Left ventricle myocardium inferior (tissue), 1 donor: ENCODE data around the gene MYLK3. TPM values are rescaled to one million over a fixed set of nuclear protein-coding genes. Genes with fewer than 3 reads are reported as not detected.

Source experiments
- DNase-seq: peaks from one replicate; pipeline ENCODE4 v3.0.0-alpha.2; 2020
- H3K27ac ChIP-seq: fragments of 200-600 bp; replicated peaks from 2 replicates; pipeline ENCODE4 v1.8.0; 2021
- H3K27me3 ChIP-seq: fragments of 200-600 bp; 2 replicates; pipeline ENCODE4 v1.8.0; 2021; ENCODE audit warnings: low read depth
- H3K36me3 ChIP-seq: fragments of 200-600 bp; 2 replicates; pipeline ENCODE4 v1.8.0; 2021
- H3K4me1 ChIP-seq: fragments of 200-600 bp; 2 replicates; pipeline ENCODE4 v1.8.0; 2021
- H3K4me3 ChIP-seq: fragments of 200-600 bp; 2 replicates; pipeline ENCODE4 v1.8.0; 2021; ENCODE audit warnings: mild to moderate bottlenecking, moderate library complexity
- H3K9me3 ChIP-seq: fragments of 200-600 bp; replicated peaks from 2 replicates; pipeline ENCODE4 v1.8.0; 2021
- intact Hi-C: fragments of 100-400 bp; cut with micrococcal nuclease; formaldehyde crosslinking; loops from one replicate; pipeline ENCODE4 v1.11.0; 2022
- total RNA-seq: library from RNA; stranded (reverse); fragmentation: NEBNext Ultra II Directional; extraction: Animal tissue kit (Norgen Biotek cat#: 25700); gene quantifications from one replicate; pipeline ENCODE4 v1.2.1, GENCODE V29; 2021
- TF ChIP-seq, protein P1 (sequence below): fragments of 200-600 bp; IDR thresholded peaks from 2 replicates; pipeline ENCODE4 v1.8.0; 2021; ENCODE audit warnings: antibody characterized with exemption, mild to moderate bottlenecking, borderline replicate concordance
- donor health status: DM: no; HTN: yes; CAD: no; lungs with severe emphysema.

Gene MYLK3
- total RNA-seq, 1 donor from 2014 or later, result 256 TPM

DNA sequence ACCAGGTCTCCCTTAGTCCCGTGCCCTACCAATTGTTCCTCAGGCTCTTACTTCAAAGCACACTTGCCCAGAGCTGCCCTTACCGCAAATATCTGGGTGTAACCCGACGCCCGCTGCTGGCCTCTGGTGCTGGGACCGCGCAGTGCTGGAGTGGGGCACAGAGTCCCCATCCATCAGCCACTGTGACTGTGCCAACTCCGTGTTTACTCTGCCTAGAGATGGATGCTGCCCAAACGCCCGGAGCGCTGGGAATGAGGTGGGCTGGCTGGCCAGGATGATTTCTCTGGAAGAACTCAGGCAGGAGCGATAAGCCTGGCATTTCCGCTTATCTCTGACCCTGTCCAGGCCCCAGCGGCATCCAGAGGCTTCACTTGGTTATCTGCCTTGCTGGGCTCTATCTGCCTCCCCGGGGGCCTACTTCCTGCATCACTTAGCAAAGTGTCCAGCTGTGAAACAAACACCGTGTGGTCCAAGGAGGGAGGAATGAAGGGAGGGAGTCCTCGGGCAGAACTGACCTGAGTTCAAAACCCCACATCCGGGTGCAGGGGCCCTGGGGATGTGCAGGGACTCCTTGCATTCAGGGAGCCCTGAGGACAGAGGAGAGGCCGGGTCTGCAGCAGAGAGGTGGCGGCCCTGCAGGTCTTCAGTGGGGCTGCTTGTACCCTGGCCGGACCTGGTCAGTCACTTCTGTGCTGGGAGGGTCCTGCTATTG lies 9.4 kb upstream of the MYLK3 start:
- TF ChIP-seq, protein P1, sequence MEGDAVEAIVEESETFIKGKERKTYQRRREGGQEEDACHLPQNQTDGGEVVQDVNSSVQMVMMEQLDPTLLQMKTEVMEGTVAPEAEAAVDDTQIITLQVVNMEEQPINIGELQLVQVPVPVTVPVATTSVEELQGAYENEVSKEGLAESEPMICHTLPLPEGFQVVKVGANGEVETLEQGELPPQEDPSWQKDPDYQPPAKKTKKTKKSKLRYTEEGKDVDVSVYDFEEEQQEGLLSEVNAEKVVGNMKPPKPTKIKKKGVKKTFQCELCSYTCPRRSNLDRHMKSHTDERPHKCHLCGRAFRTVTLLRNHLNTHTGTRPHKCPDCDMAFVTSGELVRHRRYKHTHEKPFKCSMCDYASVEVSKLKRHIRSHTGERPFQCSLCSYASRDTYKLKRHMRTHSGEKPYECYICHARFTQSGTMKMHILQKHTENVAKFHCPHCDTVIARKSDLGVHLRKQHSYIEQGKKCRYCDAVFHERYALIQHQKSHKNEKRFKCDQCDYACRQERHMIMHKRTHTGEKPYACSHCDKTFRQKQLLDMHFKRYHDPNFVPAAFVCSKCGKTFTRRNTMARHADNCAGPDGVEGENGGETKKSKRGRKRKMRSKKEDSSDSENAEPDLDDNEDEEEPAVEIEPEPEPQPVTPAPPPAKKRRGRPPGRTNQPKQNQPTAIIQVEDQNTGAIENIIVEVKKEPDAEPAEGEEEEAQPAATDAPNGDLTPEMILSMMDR, result no peak
- peak; percentile 84 for DNase-seq
- intact Hi-C loops, result no loop called here
- Histone ChIP-seq H3K4me3 (peak overlapping the region; percentile 58), H3K9me3 (no peaks in the 10 kb centered on the region), H3K27me3 (peaks cover 16% of the 10 kb centered on the region), H3K27ac (peak overlapping the region; percentile 96), H3K36me3 (no peaks in the 10 kb centered on the region), H3K4me1 (peaks cover 54% of the 10 kb centered on the region)

DNA sequence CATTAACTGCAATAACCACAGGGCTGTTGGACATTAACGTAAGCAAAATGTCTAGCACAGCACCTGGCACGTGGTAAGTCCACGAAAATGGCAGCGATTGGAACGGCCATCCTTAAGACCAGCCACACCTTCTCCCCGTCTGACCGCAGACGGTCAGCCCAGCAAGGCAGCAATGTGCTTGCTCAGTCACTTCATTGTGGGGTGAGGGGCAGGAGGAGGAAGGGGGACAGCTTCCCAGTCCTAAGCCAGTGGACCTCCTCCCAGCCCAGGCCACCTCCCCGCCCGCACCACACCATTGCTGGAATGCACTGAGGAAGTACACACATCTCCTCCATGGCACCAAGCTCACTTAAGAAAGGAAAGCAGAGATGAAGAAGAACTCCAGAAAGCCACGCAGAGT lies 8.6 kb upstream of the MYLK3 start:
- TF ChIP-seq, protein P1, result no peak
- peaks cover 16% of the 10 kb centered on the region for H3K27me3 ChIP-seq
- intact Hi-C loops, result no loop called here
- H3K4me1 ChIP-seq, result peaks cover 59% of the 10 kb centered on the region
- H3K36me3 ChIP-seq, result no peaks in the 10 kb centered on the region
- no peak for DNase-seq
- peak overlapping the region; percentile 58 for H3K4me3 ChIP-seq
- no peaks in the 10 kb centered on the region for H3K9me3 ChIP-seq
- peak overlapping the region; percentile 96 for H3K27ac ChIP-seq

DNA sequence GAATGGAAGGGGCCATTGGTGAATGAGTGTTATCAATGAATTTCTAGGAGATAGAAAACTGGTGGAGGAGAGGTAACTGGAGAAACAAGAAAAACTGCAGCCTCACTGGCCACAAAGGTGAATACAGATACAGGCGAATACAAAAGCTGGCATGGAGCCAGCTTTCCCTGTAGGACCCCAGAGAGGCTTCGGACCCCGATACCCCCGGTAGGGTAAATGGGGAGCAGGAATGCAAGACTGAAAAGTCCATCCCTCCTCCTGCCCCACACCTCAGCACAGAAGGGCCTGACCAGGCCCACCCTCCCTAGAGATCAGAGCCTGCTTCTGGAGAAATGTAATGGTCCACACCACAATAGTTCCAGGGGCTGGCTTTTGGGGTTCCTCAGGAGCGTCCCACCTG lies 4.9 kb upstream of the MYLK3 start:
- peaks cover 3% of the 10 kb centered on the region for H3K27me3 ChIP-seq
- H3K4me3 ChIP-seq, result no peak overlapping the region
- TF ChIP-seq, protein P1, result no peak
- peak overlapping the region; percentile 96 for H3K27ac ChIP-seq
- no peaks in the 10 kb centered on the region for H3K9me3 ChIP-seq
- H3K4me1 ChIP-seq, result peaks cover 61% of the 10 kb centered on the region
- intact Hi-C loops, result no loop called here
- no peak for DNase-seq
- H3K36me3 ChIP-seq, result no peaks in the 10 kb centered on the region

DNA sequence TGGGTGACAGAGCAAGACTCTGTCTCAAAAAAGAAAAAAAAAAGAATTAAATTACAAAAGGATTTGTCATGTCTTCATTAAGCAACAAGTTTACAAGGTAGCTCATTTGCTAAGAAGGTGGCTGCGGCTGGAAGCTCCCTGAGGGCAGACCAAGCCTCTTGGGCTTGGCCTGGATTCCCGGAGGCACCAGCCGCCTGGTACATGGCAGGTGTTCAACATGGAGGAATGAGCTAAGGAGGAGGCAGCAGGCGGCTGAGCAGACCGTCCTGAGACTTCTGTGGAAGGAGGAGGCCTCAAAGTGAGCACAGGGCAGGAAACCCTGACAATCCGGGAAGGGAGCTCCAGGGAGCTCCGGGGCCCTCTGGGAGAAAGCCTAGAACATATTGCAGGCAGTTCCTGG lies 3.2 kb upstream of the MYLK3 start:
- intact Hi-C loops, result no loop called here

DNA sequence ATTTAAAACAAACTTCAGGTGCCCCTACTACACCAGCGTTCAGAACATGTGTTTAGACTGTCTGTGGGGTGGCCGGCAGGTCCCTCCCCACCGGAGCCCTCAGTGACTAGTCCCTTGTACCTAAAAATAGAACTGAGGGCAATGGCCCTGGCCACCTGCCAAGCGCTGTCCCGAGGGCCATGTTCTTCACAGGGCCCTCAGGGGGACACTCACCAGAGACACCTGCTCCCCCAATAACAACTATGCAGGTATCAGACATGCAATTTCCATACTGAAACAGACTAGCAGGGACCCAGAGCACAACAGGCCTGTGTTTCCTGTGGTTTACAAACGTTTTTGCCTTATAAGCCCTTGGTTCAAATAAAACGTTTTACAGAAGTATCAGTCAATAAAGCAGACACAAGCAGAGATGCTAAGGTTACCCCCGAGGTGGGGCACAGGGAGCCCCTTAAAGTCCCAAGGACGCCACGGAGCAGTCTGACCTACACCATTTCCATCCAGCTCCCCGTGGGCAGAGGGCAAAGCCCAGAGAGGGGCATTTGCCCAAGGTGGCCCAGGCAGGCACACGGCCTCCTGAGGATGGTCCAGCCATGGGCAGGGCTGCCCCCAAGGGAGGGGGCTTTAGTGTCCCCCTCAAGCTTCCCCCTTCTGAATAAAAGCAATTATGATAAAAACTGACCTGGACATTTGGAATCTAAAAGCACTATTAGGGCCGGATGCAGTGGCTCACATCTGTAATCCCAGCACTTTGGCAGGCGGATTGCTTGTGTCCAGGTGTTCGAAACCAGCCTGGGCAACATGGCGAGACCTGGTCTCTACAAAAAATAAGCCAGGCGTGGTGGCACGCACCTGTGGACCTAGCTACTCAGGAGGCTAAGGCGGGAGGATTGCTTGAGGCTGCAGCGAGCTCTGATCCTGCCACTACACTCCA lies 896 bp upstream of the MYLK3 start:
- peak overlapping the region; percentile 72 for H3K4me3 ChIP-seq
- no peaks in the 10 kb centered on the region for H3K36me3 ChIP-seq
- TF ChIP-seq, protein P1, result no peak
- H3K27me3 ChIP-seq, result peaks cover 3% of the 10 kb centered on the region
- peak; percentile 82 for DNase-seq
- H3K4me1 ChIP-seq, result peaks cover 53% of the 10 kb centered on the region
- H3K9me3 ChIP-seq, result no peaks in the 10 kb centered on the region
- intact Hi-C loops, result no loop called here
- peak overlapping the region; percentile 96 for H3K27ac ChIP-seq

More for the DNA sequence above, 3.2 kb upstream of the MYLK3 start:
- Histone ChIP-seq H3K27ac (peak overlapping the region; percentile 96), H3K4me3 (no peak overlapping the region), H3K36me3 (no peaks in the 10 kb centered on the region), H3K4me1 (peaks cover 61% of the 10 kb centered on the region), H3K9me3 (no peaks in the 10 kb centered on the region), H3K27me3 (peaks cover 3% of the 10 kb centered on the region)
- DNase-seq, result no peak
- TF ChIP-seq, protein P1, result no peak
